Brain microvascular endothelial cell (primary cell): Measurements from ENCODE around the gene LRRK1.

ENCODE experiments used
- DNase-seq: peaks from one replicate; pipeline ENCODE4 v3.0.0-alpha.2; 2020
- H3K27ac ChIP-seq: fragments of 250-450 bp; sonication (Bioruptor Pico); 2 replicates; pipeline ENCODE4 v1.5.1; 2020; ENCODE audit warnings: mild to moderate bottlenecking, moderate library complexity
- H3K27me3 ChIP-seq: fragments of 250-450 bp; sonication (Bioruptor Pico); replicated peaks from 2 replicates; pipeline ENCODE4 v1.5.1; 2020; ENCODE audit warnings: mild to moderate bottlenecking
- H3K36me3 ChIP-seq: fragments of 250-450 bp; sonication (Bioruptor Pico); replicated peaks from 2 replicates; pipeline ENCODE4 v1.5.1; 2020; ENCODE audit warnings: mild to moderate bottlenecking
- H3K4me3 ChIP-seq: 2 replicates; pipeline ENCODE4 v1.5.1; 2011; ENCODE audit warnings: low read depth, mild to moderate bottlenecking, control low read depth, low read length, moderate library complexity
- in situ Hi-C: cut with HindIII; loops from 2 replicates; pipeline ENCODE4 v1.10.0; 2017; ENCODE audit warnings: low sequenced_read_pairs, low pct_ligation_motif_present
- TF ChIP-seq, protein P1 (sequence below): IDR thresholded peaks from 2 replicates; pipeline ENCODE4 v1.5.1; 2011; ENCODE audit warnings: low read depth, mild to moderate bottlenecking, moderate library complexity, low read length, control low read depth, inconsistent platforms; ENCODE audit errors: missing control alignments

The LRRK1 gene

DNA sequence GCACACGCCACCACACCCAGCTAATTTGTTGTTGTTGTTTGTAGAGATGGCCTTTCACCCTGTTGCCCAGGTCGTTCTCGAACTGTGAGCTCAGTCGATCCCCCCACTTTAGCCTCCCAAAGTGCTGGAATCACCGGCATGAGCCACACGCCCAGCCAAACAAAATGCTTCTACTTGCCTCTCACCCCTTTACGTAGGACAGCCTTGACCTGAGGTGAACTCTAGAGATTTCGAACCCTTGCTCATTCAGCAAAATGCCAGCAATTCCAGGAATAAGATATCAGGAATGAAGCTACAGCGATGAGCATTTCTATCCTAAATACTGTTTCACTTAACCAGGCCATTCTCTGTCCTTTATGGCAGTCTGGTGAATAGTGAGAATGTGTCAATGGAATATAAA lies 135.0 kb downstream of the LRRK1 start:
- Histone ChIP-seq H3K36me3 (no peaks in the 10 kb centered on the region), H3K27me3 (no peaks in the 10 kb centered on the region), H3K27ac (no peak overlapping the region), H3K4me3 (no peak overlapping the region)
- no peak for DNase-seq
- in situ Hi-C loops, result no loop called here
- TF ChIP-seq, protein P1, sequence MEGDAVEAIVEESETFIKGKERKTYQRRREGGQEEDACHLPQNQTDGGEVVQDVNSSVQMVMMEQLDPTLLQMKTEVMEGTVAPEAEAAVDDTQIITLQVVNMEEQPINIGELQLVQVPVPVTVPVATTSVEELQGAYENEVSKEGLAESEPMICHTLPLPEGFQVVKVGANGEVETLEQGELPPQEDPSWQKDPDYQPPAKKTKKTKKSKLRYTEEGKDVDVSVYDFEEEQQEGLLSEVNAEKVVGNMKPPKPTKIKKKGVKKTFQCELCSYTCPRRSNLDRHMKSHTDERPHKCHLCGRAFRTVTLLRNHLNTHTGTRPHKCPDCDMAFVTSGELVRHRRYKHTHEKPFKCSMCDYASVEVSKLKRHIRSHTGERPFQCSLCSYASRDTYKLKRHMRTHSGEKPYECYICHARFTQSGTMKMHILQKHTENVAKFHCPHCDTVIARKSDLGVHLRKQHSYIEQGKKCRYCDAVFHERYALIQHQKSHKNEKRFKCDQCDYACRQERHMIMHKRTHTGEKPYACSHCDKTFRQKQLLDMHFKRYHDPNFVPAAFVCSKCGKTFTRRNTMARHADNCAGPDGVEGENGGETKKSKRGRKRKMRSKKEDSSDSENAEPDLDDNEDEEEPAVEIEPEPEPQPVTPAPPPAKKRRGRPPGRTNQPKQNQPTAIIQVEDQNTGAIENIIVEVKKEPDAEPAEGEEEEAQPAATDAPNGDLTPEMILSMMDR, result no peak

DNA sequence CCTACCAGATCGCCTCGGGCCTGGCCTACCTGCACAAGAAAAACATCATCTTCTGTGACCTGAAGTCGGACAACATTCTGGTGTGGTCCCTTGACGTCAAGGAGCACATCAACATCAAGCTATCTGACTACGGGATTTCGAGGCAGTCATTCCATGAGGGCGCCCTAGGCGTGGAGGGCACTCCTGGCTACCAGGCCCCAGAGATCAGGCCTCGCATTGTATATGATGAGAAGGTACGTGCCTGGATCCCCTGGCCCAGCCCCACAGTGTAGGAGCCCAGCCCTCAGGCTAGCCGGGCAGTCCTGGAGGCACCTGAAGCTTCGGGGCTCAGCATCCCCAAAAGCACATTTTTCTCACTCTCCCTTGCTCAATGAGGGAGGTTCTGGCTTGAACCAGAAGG lies 135.8 kb downstream of the LRRK1 start:
- Histone ChIP-seq H3K27me3 (no peaks in the 10 kb centered on the region), H3K27ac (no peak overlapping the region), H3K36me3 (no peaks in the 10 kb centered on the region), H3K4me3 (no peak overlapping the region)
- in situ Hi-C loops, result no loop called here
- TF ChIP-seq, protein P1, result no peak
- DNase-seq, result no peak

DNA sequence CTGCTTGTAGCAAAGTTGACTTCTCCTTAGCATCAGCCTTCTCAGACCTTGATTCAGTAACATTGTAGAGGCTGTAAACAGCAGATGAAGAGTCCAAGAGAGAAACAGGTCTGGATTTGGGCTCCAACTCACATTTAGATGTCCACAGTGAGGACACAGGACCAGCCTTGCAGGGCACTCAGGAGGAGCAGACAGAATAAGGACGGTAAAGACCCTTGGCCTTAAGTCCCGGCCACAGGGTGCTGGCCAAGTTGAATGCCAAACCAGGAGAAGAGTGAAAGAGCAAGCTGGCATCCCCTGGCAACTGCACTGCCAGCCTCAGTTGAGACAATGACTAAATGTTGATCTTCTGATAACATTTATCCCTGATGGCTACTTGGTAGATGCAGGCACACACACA lies 136.3 kb downstream of the LRRK1 start:
- no peaks in the 10 kb centered on the region for H3K36me3 ChIP-seq

DNA sequence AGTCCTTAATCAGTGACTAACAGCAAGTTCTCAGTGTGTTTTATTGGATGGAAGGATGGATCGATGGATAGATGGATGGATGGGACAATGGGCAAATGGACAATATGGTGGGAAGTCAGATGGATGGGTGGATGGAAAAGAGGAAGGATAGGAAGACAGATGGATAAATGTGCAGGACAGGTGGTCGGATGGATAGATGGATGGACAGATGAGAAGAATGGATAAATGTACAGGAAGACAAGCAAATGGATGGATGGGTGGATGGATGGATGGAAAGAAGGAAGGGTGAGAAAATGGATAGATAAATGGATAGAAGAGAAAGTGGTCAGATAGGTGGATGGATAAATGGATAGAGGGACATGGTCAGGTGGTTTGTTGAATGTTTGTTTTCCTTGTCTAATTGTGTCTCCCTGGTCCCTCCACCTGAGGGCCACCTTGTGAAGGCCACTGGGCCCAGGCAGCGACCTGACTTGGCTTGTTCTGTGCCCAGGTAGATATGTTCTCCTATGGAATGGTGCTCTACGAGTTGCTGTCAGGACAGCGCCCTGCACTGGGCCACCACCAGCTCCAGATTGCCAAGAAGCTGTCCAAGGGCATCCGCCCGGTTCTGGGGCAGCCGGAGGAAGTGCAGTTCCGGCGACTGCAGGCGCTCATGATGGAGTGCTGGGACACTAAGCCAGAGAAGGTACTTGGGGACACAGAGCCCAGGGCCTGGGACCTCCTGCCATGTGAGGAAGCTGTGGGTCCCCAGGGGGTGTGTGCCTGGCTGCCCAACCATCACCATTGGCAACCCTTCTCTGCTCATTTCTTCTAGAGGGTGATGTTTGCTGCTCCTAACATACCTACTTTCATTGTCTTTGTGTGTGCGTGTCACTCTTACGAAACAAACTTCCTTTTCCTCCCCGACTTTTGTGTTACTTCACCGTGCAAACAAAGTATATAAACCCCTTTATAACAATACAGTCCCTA lies 137.5 kb downstream of the LRRK1 start:
- Histone ChIP-seq H3K27ac (no peak overlapping the region), H3K4me3 (no peak overlapping the region), H3K27me3 (no peaks in the 10 kb centered on the region), H3K36me3 (no peaks in the 10 kb centered on the region)
- DNase-seq, result no peak
- in situ Hi-C loops, result no loop called here
- TF ChIP-seq, protein P1, result no peak

More for the DNA sequence above, 136.3 kb downstream of the LRRK1 start:
- no peak overlapping the region for H3K4me3 ChIP-seq
- H3K27me3 ChIP-seq, result no peaks in the 10 kb centered on the region
- no peak for DNase-seq
- TF ChIP-seq, protein P1, result no peak
- H3K27ac ChIP-seq, result no peak overlapping the region
- in situ Hi-C loops, result no loop called here

DNA sequence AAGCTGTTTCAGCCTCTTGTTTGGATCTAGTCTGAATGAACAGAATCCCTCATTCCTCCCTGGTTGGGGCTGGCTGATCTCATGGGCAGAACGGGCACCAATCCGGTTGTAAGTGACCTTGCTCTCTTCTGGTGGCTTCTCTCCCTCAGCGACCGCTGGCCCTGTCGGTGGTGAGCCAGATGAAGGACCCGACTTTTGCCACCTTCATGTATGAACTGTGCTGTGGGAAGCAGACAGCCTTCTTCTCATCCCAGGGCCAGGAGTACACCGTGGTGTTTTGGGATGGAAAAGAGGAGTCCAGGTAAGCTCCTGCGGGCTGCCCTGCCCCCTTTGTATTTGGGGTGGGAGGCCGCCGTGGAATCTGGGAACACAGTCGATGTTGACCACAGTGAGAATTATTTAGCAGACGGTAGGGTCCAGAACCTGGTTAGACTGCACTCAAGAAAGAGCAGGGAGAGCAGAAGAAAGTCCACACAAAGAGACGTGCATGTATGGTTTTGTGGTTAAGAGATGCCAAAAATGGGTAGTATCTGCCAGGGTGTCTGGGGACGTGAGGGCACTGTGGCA lies 138.8 kb downstream of the LRRK1 start:
- no peaks in the 10 kb centered on the region for H3K27me3 ChIP-seq
- no peak for DNase-seq
- H3K36me3 ChIP-seq, result no peaks in the 10 kb centered on the region
- in situ Hi-C loops, result no loop called here
- H3K4me3 ChIP-seq, result no peak overlapping the region
- H3K27ac ChIP-seq, result no peak overlapping the region
- TF ChIP-seq, protein P1, result no peak
